H9 (cell line): ENCODE results near the gene C18orf63. TPM values are rescaled to one million over a fixed set of nuclear protein-coding genes. Genes with fewer than 3 reads are reported as not detected.

Experiments
- DNase-seq: peaks from one replicate; pipeline ENCODE4 v3.0.0-alpha.2; 2017
- H2AFZ ChIP-seq: one replicate; pipeline ENCODE4 v1.6.1; 2013; ENCODE audit warnings: mild to moderate bottlenecking, low read length, control low read depth, moderate library complexity
- H2AK5ac ChIP-seq: 2 replicates; pipeline ENCODE4 v1.6.1; 2013; ENCODE audit warnings: low read length, control low read depth, mixed read lengths; ENCODE audit not compliant: insufficient read length
- H2BK120ac ChIP-seq: one replicate; pipeline ENCODE4 v1.6.1; 2013; ENCODE audit warnings: low read depth, mild to moderate bottlenecking, low read length, control low read depth, inconsistent platforms; ENCODE audit not compliant: poor library complexity, severe bottlenecking
- H2BK12ac ChIP-seq: 2 replicates; pipeline ENCODE4 v1.6.1; 2013; ENCODE audit warnings: low read length, control low read depth, mixed read lengths, low read depth; ENCODE audit not compliant: insufficient read length
- H2BK15ac ChIP-seq: 2 replicates; pipeline ENCODE4 v1.6.1; 2013; ENCODE audit warnings: low read depth, low read length, control low read depth
- H2BK20ac ChIP-seq: one replicate; pipeline ENCODE4 v1.6.1; 2013; ENCODE audit warnings: low read depth, mild to moderate bottlenecking, low read length, control low read depth, inconsistent platforms; ENCODE audit not compliant: poor library complexity, severe bottlenecking
- H2BK5ac ChIP-seq: 2 replicates; pipeline ENCODE4 v1.6.1; 2013; ENCODE audit warnings: low read length, control low read depth, mixed read lengths; ENCODE audit not compliant: insufficient read length
- H3K14ac ChIP-seq: 2 replicates; pipeline ENCODE4 v1.6.1; 2013; ENCODE audit warnings: low read length, control low read depth; ENCODE audit not compliant: insufficient read depth
- H3K18ac ChIP-seq: 2 replicates; pipeline ENCODE4 v1.6.1; 2013; ENCODE audit warnings: low read depth, mild to moderate bottlenecking, mixed read lengths, low read length, control low read depth; ENCODE audit not compliant: insufficient read length
- H3K23ac ChIP-seq: 2 replicates; pipeline ENCODE4 v1.6.1; 2013; ENCODE audit warnings: low read length, control low read depth, mixed read lengths, low read depth; ENCODE audit not compliant: insufficient read length
- H3K23me2 ChIP-seq: 2 replicates; pipeline ENCODE4 v1.6.1; 2013; ENCODE audit warnings: low read depth, mild to moderate bottlenecking, mixed read lengths, low read length, control low read depth; ENCODE audit not compliant: insufficient read length, poor library complexity, severe bottlenecking
- H3K27ac ChIP-seq: 2 replicates; pipeline ENCODE4 v1.5.1; 2013; ENCODE audit warnings: low read length, control low read depth, mixed read lengths, low read depth; ENCODE audit not compliant: insufficient read length
- H3K27me3 ChIP-seq: 2 replicates; pipeline ENCODE4 v1.6.1; 2013; ENCODE audit warnings: low read length, control low read depth, inconsistent platforms; ENCODE audit not compliant: insufficient read depth
- H3K4ac ChIP-seq: 2 replicates; pipeline ENCODE4 v1.6.1; 2013; ENCODE audit warnings: low read depth, mild to moderate bottlenecking, control low read depth, inconsistent platforms, low read length, moderate library complexity
- H3K4me1 ChIP-seq: 2 replicates; pipeline ENCODE4 v1.6.1; 2013; ENCODE audit warnings: low read length, control low read depth, inconsistent platforms; ENCODE audit not compliant: insufficient read depth
- H3K4me2 ChIP-seq: 2 replicates; pipeline ENCODE4 v1.6.1; 2013; ENCODE audit warnings: low read length, control low read depth, mixed read lengths; ENCODE audit not compliant: insufficient read length, insufficient read depth
- H3K56ac ChIP-seq: 2 replicates; pipeline ENCODE4 v1.6.1; 2013; ENCODE audit warnings: low read depth, mild to moderate bottlenecking, mixed read lengths, low read length, control low read depth; ENCODE audit not compliant: insufficient read length
- H3K79me1 ChIP-seq: 2 replicates; pipeline ENCODE4 v1.6.1; 2013; ENCODE audit warnings: low read depth, mild to moderate bottlenecking, moderate library complexity, low read length, control low read depth, inconsistent platforms; ENCODE audit not compliant: insufficient read depth, poor library complexity, severe bottlenecking
- H3K79me2 ChIP-seq: 2 replicates; pipeline ENCODE4 v1.6.1; 2013; ENCODE audit warnings: low read length, control low read depth, inconsistent platforms; ENCODE audit not compliant: insufficient read depth
- H3K9ac ChIP-seq: 2 replicates; pipeline ENCODE4 v1.6.1; 2013; ENCODE audit warnings: low read length, control low read depth, mixed read lengths; ENCODE audit not compliant: insufficient read length; ENCODE audit errors: extremely low read depth
- H3K9me3 ChIP-seq: one replicate; pipeline ENCODE4 v1.6.1; 2013; ENCODE audit warnings: low read depth, low read length, inconsistent platforms; ENCODE audit not compliant: control insufficient read depth
- H3T11ph ChIP-seq: one replicate; pipeline ENCODE4 v1.6.1; 2013; ENCODE audit warnings: mild to moderate bottlenecking, low read length, control low read depth, inconsistent platforms
- H4K20me1 ChIP-seq: one replicate; pipeline ENCODE4 v1.6.1; 2013; ENCODE audit not compliant: control insufficient read depth, insufficient read length, insufficient read depth
- H4K5ac ChIP-seq: 2 replicates; pipeline ENCODE4 v1.6.1; 2013; ENCODE audit warnings: low read depth, mild to moderate bottlenecking, mixed read lengths, low read length, control low read depth; ENCODE audit not compliant: insufficient read length
- H4K8ac ChIP-seq: replicated peaks from 2 replicates; pipeline ENCODE4 v1.6.1; 2013; ENCODE audit warnings: low read length, control low read depth, mixed read lengths, low read depth; ENCODE audit not compliant: insufficient read length
- H4K91ac ChIP-seq: 2 replicates; pipeline ENCODE4 v1.6.1; 2013; ENCODE audit warnings: low read depth, mild to moderate bottlenecking, moderate library complexity, mixed read lengths, low read length, control low read depth; ENCODE audit not compliant: insufficient read length
- H3K27ac Mint-ChIP-seq, 3 experiments: 2 replicates in 2 of 3; 3 replicates in 1 of 3; pipeline ENCODE4 v1.8.0; 2020 to 2021; ENCODE audit warnings: mixed read lengths in 3 of 3, mild to moderate bottlenecking in 1 of 3, moderate library complexity in 1 of 3
- H3K27me3 Mint-ChIP-seq: 2 replicates; pipeline ENCODE4 v1.8.0; 2021; ENCODE audit warnings: low read depth, mild to moderate bottlenecking, moderate library complexity, mixed read lengths
- H3K36me3 Mint-ChIP-seq, 3 experiments: 2 replicates in 2 of 3; 3 replicates in 1 of 3; pipeline ENCODE4 v1.8.0; 2020 to 2021; ENCODE audit warnings: low read depth in 3 of 3, mixed read lengths in 3 of 3; ENCODE audit not compliant: insufficient read depth in 1 of 3
- H3K4me1 Mint-ChIP-seq, 2 experiments: 2 replicates each; pipeline ENCODE4 v1.8.0; 2020; ENCODE audit warnings: mixed read lengths in 2 of 2
- H3K4me3 Mint-ChIP-seq, 2 experiments: 2 replicates in 1 of 2; 3 replicates in 1 of 2; pipeline ENCODE4 v1.8.0; 2020 to 2021; ENCODE audit warnings: mild to moderate bottlenecking in 2 of 2, mixed read lengths in 2 of 2, moderate library complexity in 1 of 2
- H3K9me3 Mint-ChIP-seq, 2 experiments: 2 replicates in 1 of 2; 3 replicates in 1 of 2; pipeline ENCODE4 v1.8.0; 2020; ENCODE audit warnings: mild to moderate bottlenecking in 2 of 2, mixed read lengths in 2 of 2, moderate library complexity in 1 of 2
- WGBS: extraction: QIAGEN DNeasy Blood & Tissue Kit; methylation state at CpG from one replicate; pipeline ENCODE4 v1.1.7; 2013; ENCODE audit warnings: missing lambda C conversion rate, low lambda C conversion rate, mixed read lengths; ENCODE audit not compliant: insufficient read length; ENCODE audit errors: extremely low coverage; 5-methylcytosine and 5-hydroxymethylcytosine counted together
- total RNA-seq: library from RNA; stranded (reverse); gene quantifications from 2 replicates; pipeline ENCODE4 v1.2.1, GENCODE V29; 2021
- TF ChIP-seq, protein P1 (sequence below): fragments of 200-600 bp; sonication (generic); conservative IDR thresholded peaks from 3 replicates; pipeline ENCODE4 v1.8.0; 2021; ENCODE audit warnings: antibody characterized with exemption, mild to moderate bottlenecking

Gene C18orf63
- total RNA-seq, 1 experiment from 2014 or later, result not detected

GRCh38 chr18:74367905-74368304 lies 52.3 kb downstream of the C18orf63 start:
- H2AK5ac ChIP-seq, result no peak overlapping the region
- Mint-ChIP-seq H3K36me3 (no peaks in the 10 kb centered on the region), H3K9me3 (no peaks in the 10 kb centered on the region), H3K4me1 (0 out of 4 replicates have a peak, but pooled peaks cover 0 to 2% of the 10 kb centered on the region in 2 experiments), H3K27ac (no peak overlapping the region; a peak in 1 of 7 replicates), H3K4me3 (no peak overlapping the region), H3K27me3 (peaks cover 3% of the 10 kb centered on the region; the same call in 1 of the 2 replicates)
- no peak overlapping the region for H3K9ac ChIP-seq
- H3K4ac ChIP-seq, result no peak overlapping the region
- H4K5ac ChIP-seq, result no peak overlapping the region
- H3K4me2 ChIP-seq, result no peak overlapping the region
- no peak overlapping the region for H3K27ac ChIP-seq
- no peaks in the 10 kb centered on the region for H3K27me3 ChIP-seq
- WGBS, result no CpG with 5 or more reads among the region's 10 CpGs
- no peak overlapping the region for H3K23ac ChIP-seq
- no peak overlapping the region for H2BK20ac ChIP-seq
- H2BK5ac ChIP-seq, result no peak overlapping the region
- H3K9me3 ChIP-seq, result no peaks in the 10 kb centered on the region
- H3K4me1 ChIP-seq, result no peaks in the 10 kb centered on the region
- H2AFZ ChIP-seq, result no peak overlapping the region
- no peaks in the 10 kb centered on the region for H3K79me1 ChIP-seq
- no peaks in the 10 kb centered on the region for H3K79me2 ChIP-seq
- TF ChIP-seq, protein P1, sequence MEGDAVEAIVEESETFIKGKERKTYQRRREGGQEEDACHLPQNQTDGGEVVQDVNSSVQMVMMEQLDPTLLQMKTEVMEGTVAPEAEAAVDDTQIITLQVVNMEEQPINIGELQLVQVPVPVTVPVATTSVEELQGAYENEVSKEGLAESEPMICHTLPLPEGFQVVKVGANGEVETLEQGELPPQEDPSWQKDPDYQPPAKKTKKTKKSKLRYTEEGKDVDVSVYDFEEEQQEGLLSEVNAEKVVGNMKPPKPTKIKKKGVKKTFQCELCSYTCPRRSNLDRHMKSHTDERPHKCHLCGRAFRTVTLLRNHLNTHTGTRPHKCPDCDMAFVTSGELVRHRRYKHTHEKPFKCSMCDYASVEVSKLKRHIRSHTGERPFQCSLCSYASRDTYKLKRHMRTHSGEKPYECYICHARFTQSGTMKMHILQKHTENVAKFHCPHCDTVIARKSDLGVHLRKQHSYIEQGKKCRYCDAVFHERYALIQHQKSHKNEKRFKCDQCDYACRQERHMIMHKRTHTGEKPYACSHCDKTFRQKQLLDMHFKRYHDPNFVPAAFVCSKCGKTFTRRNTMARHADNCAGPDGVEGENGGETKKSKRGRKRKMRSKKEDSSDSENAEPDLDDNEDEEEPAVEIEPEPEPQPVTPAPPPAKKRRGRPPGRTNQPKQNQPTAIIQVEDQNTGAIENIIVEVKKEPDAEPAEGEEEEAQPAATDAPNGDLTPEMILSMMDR, result no peak
- DNase-seq, result no peak
- no peaks in the 10 kb centered on the region for H3K23me2 ChIP-seq
- H3T11ph ChIP-seq, result no peak overlapping the region
- H3K18ac ChIP-seq, result no peak overlapping the region
- H2BK15ac ChIP-seq, result no peak overlapping the region
- no peak overlapping the region for H3K56ac ChIP-seq
- no peak overlapping the region for H4K8ac ChIP-seq
- H3K14ac ChIP-seq, result peak overlapping the region; percentile 39; the same call in 1 of the 2 replicates
- no peak overlapping the region for H4K91ac ChIP-seq
- H2BK12ac ChIP-seq, result no peak overlapping the region
- H4K20me1 ChIP-seq, result no peaks in the 10 kb centered on the region
- no peak overlapping the region for H2BK120ac ChIP-seq
